Immature natural killer cell (primary cell): ENCODE results near the gene SDR9C7. TPM values are rescaled to one million over a fixed set of nuclear protein-coding genes. Genes with fewer than 3 reads are reported as not detected.

Experiments used
- polyA plus RNA-seq, 3 donors: library from polyadenylated mRNA; unstranded; fragments of 300-500 nt; fragmentation: Illumina TruSeq; gene quantifications; one replicate each; pipeline ENCODE4 v1.2.3, GENCODE V29; 2021

Gene SDR9C7
- polyA plus RNA-seq, 3 donors from 2014 or later, result not detected

Other genes starting within 250 kb of the SDR9C7 start
- 100 to 1,000 TPM; 175 to 222 (median 180) TPM for gene PTGES3, start 246.1 kb downstream of the SDR9C7 start, polyA plus RNA-seq
- gene NACA, start 209.1 kb downstream of the SDR9C7 start, polyA plus RNA-seq, result 100 to 1,000 TPM; 662 to 819 (median 747) TPM
- gene PRIM1, start 182.1 kb downstream of the SDR9C7 start, polyA plus RNA-seq, result 10 to 100 TPM; 24.6 to 31.7 (median 27.4) TPM
- gene HSD17B6, start 171.1 kb downstream of the SDR9C7 start, polyA plus RNA-seq, result 1 to 10 TPM in 1 of 3 donors, not detected in 2; 1.1 TPM
- 1 to 10 TPM in 1 of 3 donors, under 1 TPM in 2; 0.14 to 1.9 (median 0.18) TPM for gene RDH16, start 23.2 kb upstream of the SDR9C7 start, polyA plus RNA-seq
- gene ZBTB39, start 72.1 kb upstream of the SDR9C7 start, polyA plus RNA-seq, result 1 to 10 TPM in 2 of 3 donors, not detected in 1; 1.1 to 2.6 TPM
- not detected for gene TAC3, start 82.1 kb upstream of the SDR9C7 start, polyA plus RNA-seq
- not detected for gene MYO1A, start 115.7 kb upstream of the SDR9C7 start, polyA plus RNA-seq
- gene NEMP1, start 144.4 kb upstream of the SDR9C7 start, polyA plus RNA-seq, result 1 to 10 TPM; 1.6 to 4.1 (median 2.6) TPM
- gene NAB2, start 154.7 kb upstream of the SDR9C7 start, polyA plus RNA-seq, result 1 to 10 TPM; 1.0 to 2.7 (median 1.3) TPM
- gene STAT6, start 177.0 kb upstream of the SDR9C7 start, polyA plus RNA-seq, result 10 to 100 TPM; 71.1 to 94.0 (median 89.1) TPM
- gene LRP1, start 194.1 kb upstream of the SDR9C7 start, polyA plus RNA-seq, result under 1 TPM in 2 of 3 donors, not detected in 1; 0.08 to 0.22 TPM
- not detected for gene LRP1-AS, start 213.2 kb upstream of the SDR9C7 start, polyA plus RNA-seq